Measurements from ENCODE around the gene CDA. TPM values are rescaled to one million over a fixed set of nuclear protein-coding genes. Genes with fewer than 3 reads are reported as not detected.

CDA gene
- total and polyA plus RNA-seq, 2 of the 8 experiments (the other 6 are each of a cell fraction or from before 2014, with no cell fraction given) = 4.4 to 11.3 TPM

DNA sequence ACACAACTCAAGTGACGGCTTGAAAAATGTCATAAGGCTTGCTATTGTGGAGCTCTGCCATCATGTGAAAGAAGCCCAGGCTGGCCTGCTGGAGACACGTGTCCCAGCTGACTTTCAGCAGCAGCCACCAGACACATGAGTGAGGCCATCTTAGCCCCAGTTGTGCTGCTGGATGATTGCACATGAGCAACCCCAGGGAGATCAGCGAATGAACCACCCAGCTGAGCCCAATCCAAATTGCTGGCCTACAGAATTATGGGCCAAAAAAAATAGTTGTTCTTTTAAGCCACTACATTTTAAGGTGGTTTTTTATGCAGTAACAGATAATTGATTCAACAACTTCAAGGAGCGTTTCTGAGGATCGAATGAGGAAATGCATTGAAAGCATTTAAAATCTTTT lies 17.5 kb upstream of the CDA start:
- no peak for FAIRE-seq
- WGBS, 2 experiments (ENCODE audit: extremely low coverage in 1 of 2, insufficient coverage in 1 of 2, insufficient read length in 1 of 2, insufficient replicate concordance in 2 of 2, low coverage in 1 of 2, low lambda C conversion rate in 2 of 2, missing lambda C conversion rate in 1 of 2) = 87% methylated on average over 5 of the region's 5 CpGs; no CpG with 5 or more reads in 1 of the 2 experiments
- CTCF ChIA-PET (ENCODE audit: partially characterized antibody) = interaction anchor here (0.9 to 2.5 kb wide), 4 partner anchors 38 to 77 kb away, joined by 3 to 13 read pairs (median 3); no protein-coding TSS in a partner anchor

More for the DNA sequence above, 17.5 kb upstream of the CDA start:
- H3K27me3 ChIP-seq (replicated peaks in 1 of 4; ENCODE audit: control insufficient read depth in 3 of 4, extremely low read depth in 1 of 4, insufficient read depth in 3 of 4, low read length in 3 of 4) = peaks cover 0 to 9% (median 0%) of the 10 kb centered on the region in 4 experiments; a peak in 1 of 7 replicates
- no peak overlapping the region for H3K4me3 ChIP-seq (ENCODE audit: extremely low read depth in 1 of 4, insufficient read depth in 2 of 4, low read depth in 3 of 4, low read length in 4 of 4)
- no peak overlapping the region for H2BK12ac ChIP-seq (ENCODE audit: low read depth, low read length)
- H4K5ac ChIP-seq (ENCODE audit: insufficient read length, low read depth, low read length) = no peak overlapping the region
- H3K27ac ChIP-seq (ENCODE audit: low read depth, low read length) = no peak overlapping the region
- no peak overlapping the region for H4K8ac ChIP-seq (ENCODE audit: extremely low read depth, insufficient read depth, low read length)
- no peak overlapping the region for H3K23ac ChIP-seq (ENCODE audit: insufficient read length)
- no peak overlapping the region for H3K9ac ChIP-seq (replicated peaks in 1 of 4; ENCODE audit: extremely low read depth in 1 of 4, low read depth in 3 of 4, low read length in 3 of 4)
- H4K20me1 ChIP-seq (replicated peaks in 1 of 2; ENCODE audit: control insufficient read depth in 1 of 2, insufficient read depth in 2 of 2, low read length in 2 of 2) = no peaks in the 10 kb centered on the region
- no peak for DNase-seq (ENCODE audit: low read depth in 1 of 2, low spot score in 2 of 2)
- no peaks in the 10 kb centered on the region for H3K79me1 ChIP-seq (ENCODE audit: low read depth, low read length)
- H3K14ac ChIP-seq (ENCODE audit: insufficient read length) = no peak overlapping the region
- no peak overlapping the region for H3K4ac ChIP-seq (replicated peaks; ENCODE audit: insufficient read length, low read depth, low read length)
- H3K36me3 ChIP-seq (ENCODE audit: control insufficient read depth in 2 of 4, insufficient read depth in 4 of 4, low read length in 3 of 4) = no peaks in the 10 kb centered on the region
- H2AFZ ChIP-seq (ENCODE audit: low read length) = no peak overlapping the region
- H3K79me2 ChIP-seq (ENCODE audit: control insufficient read depth in 1 of 2, insufficient read depth in 2 of 2, low read length in 2 of 2) = no peaks in the 10 kb centered on the region
- no peak overlapping the region for H3K18ac ChIP-seq (ENCODE audit: extremely low read depth, low read length)
- H3K56ac ChIP-seq (replicated peaks; ENCODE audit: insufficient read length, low read depth, low read length) = no peak overlapping the region
- H3K9me3 ChIP-seq (ENCODE audit: insufficient read depth in 2 of 2, low read depth in 1 of 2, low read length in 1 of 2) = peaks cover 3 to 4% of the 10 kb centered on the region in 2 experiments; a peak in 1 of 4 replicates
- no peak overlapping the region for H2BK120ac ChIP-seq (replicated peaks; ENCODE audit: low read depth, low read length)
- H2AK5ac ChIP-seq (ENCODE audit: low read depth, low read length) = no peak overlapping the region
- no peak overlapping the region for H2BK5ac ChIP-seq (ENCODE audit: low read depth, low read length)
- no peaks in the 10 kb centered on the region for H3K23me2 ChIP-seq (ENCODE audit: low read depth, low read length)
- TF ChIP-seq RNF2 (IDR thresholded peaks at IDR 0.05; ENCODE audit: borderline replicate concordance, low read depth, low read length, missing control alignments, poor library complexity, severe bottlenecking) (no peak), SP1 (IDR thresholded peaks at IDR 0.05; ENCODE audit: low read depth, low read length) (no peak), POLR2A (IDR thresholded peaks at IDR 0.05; ENCODE audit: control extremely low read depth in 1 of 2, low read depth in 2 of 2, low read length in 2 of 2) (no peak), JUND (IDR thresholded peaks at IDR 0.05; ENCODE audit: low read length) (no peak)
- TF ChIP-seq, protein P1, sequence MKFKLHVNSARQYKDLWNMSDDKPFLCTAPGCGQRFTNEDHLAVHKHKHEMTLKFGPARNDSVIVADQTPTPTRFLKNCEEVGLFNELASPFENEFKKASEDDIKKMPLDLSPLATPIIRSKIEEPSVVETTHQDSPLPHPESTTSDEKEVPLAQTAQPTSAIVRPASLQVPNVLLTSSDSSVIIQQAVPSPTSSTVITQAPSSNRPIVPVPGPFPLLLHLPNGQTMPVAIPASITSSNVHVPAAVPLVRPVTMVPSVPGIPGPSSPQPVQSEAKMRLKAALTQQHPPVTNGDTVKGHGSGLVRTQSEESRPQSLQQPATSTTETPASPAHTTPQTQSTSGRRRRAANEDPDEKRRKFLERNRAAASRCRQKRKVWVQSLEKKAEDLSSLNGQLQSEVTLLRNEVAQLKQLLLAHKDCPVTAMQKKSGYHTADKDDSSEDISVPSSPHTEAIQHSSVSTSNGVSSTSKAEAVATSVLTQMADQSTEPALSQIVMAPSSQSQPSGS (IDR thresholded peaks at IDR 0.05; ENCODE audit: low read length) = no peak
- no peak overlapping the region for H2BK20ac ChIP-seq (ENCODE audit: low read length)
- H2BK15ac ChIP-seq (ENCODE audit: low read length) = no peak overlapping the region
- H4K91ac ChIP-seq (replicated peaks; ENCODE audit: insufficient read length, low read length) = no peak overlapping the region
- POLR2A ChIA-PET (ENCODE audit: partially characterized antibody) = no interaction called here
- H3K4me1 ChIP-seq (replicated peaks in 1 of 4; ENCODE audit: control insufficient read depth in 3 of 4, insufficient read depth in 4 of 4, low read length in 3 of 4) = peaks cover 0 to 2% (median 0%) of the 10 kb centered on the region in 4 experiments; a peak in 2 of 7 replicates
- no peak overlapping the region for H3K4me2 ChIP-seq (ENCODE audit: insufficient read depth in 1 of 2, low read depth in 2 of 2, low read length in 2 of 2)

All from H1 (cell line).